ENCODE data around the gene ZNF619. TPM values are rescaled to one million over a fixed set of nuclear protein-coding genes. Genes with fewer than 3 reads are reported as not detected.

Gene ZNF619
- total and polyA plus RNA-seq, 3 donors from 2014 or later = 3.0 to 4.4 (median 4.1) TPM

- no peaks in the 10 kb centered on the region for H3K9me3 ChIP-seq
- 83 to 89% methylated on average over 1 of the region's 1 CpG for WGBS, 2 donors
- TF ChIP-seq CTCF (IDR thresholded peaks at IDR 0.05) (no peak), POLR2A (IDR thresholded peaks at IDR 0.05) (no peak)
- intact Hi-C loops (cut with DNase I; ENCODE audit: low total_unique reads) = no loop called here
- H3K36me3 ChIP-seq (ENCODE audit: low read depth, missing control alignments) = no peaks in the 10 kb centered on the region
- no peaks in the 10 kb centered on the region for H3K4me1 ChIP-seq
- no peak overlapping the region for H3K4me3 ChIP-seq
- H3K27ac ChIP-seq = no peak overlapping the region
- H3K27me3 ChIP-seq = no peaks in the 10 kb centered on the region
- no peak for DNase-seq
Measured at GRCh38 chr3:40518848-40519247, 41.9 kb downstream of the ZNF619 start.

- TF ChIP-seq CTCF (IDR thresholded peaks at IDR 0.05) = no peak
- TF ChIP-seq POLR2A (IDR thresholded peaks at IDR 0.05) = no peak
- no peak overlapping the region for H3K27ac ChIP-seq
- H3K4me3 ChIP-seq = no peak overlapping the region
- H3K9me3 ChIP-seq = no peaks in the 10 kb centered on the region
- H3K4me1 ChIP-seq = peaks cover 4% of the 10 kb centered on the region
- intact Hi-C loops (cut with DNase I; ENCODE audit: low total_unique reads) = no loop called here
- no peak for DNase-seq
- WGBS, 2 donors = 92 to 96% methylated on average over 3 of the region's 3 CpGs
- no peaks in the 10 kb centered on the region for H3K27me3 ChIP-seq
- H3K36me3 ChIP-seq (ENCODE audit: low read depth, missing control alignments) = no peaks in the 10 kb centered on the region
Measured at GRCh38 chr3:40521254-40521653, 44.3 kb downstream of the ZNF619 start.

- no peaks in the 10 kb centered on the region for H3K27me3 ChIP-seq
- no peaks in the 10 kb centered on the region for H3K36me3 ChIP-seq (ENCODE audit: low read depth, missing control alignments)
- H3K4me3 ChIP-seq = no peak overlapping the region
- peak overlapping the region; percentile 78 to 87 for H3K27ac ChIP-seq
- peaks cover 4% of the 10 kb centered on the region for H3K4me1 ChIP-seq
- no peak for DNase-seq
- H3K9me3 ChIP-seq = no peaks in the 10 kb centered on the region
- intact Hi-C loops (cut with DNase I; ENCODE audit: low total_unique reads) = no loop called here
- TF ChIP-seq POLR2A (IDR thresholded peaks at IDR 0.05) (no peak), CTCF (IDR thresholded peaks at IDR 0.05) (no peak)
- WGBS, 2 donors = 40 to 44% methylated on average over 2 of the region's 2 CpGs
Measured at GRCh38 chr3:40523781-40524180, 46.9 kb downstream of the ZNF619 start.

- no peaks in the 10 kb centered on the region for H3K36me3 ChIP-seq (ENCODE audit: low read depth, missing control alignments)
- WGBS, 2 donors = 14 to 16% methylated on average over 5 of the region's 5 CpGs
- peak overlapping the region; percentile 71 to 93 for H3K4me3 ChIP-seq
- no peak for DNase-seq
- intact Hi-C loops (cut with DNase I; ENCODE audit: low total_unique reads) = no loop called here
- peak overlapping the region; percentile 78 to 87 for H3K27ac ChIP-seq
- TF ChIP-seq CTCF (IDR thresholded peaks at IDR 0.05) = no peak
- TF ChIP-seq POLR2A (IDR thresholded peaks at IDR 0.05) = no peak
- peaks cover 4% of the 10 kb centered on the region for H3K4me1 ChIP-seq
- no peaks in the 10 kb centered on the region for H3K27me3 ChIP-seq
- H3K9me3 ChIP-seq = no peaks in the 10 kb centered on the region
Measured at GRCh38 chr3:40524222-40524567, 47.3 kb downstream of the ZNF619 start.

- H3K27me3 ChIP-seq = no peaks in the 10 kb centered on the region
- 0% methylated on average over 22 to 41 of the region's 59 CpGs for WGBS, 2 donors
- no peaks in the 10 kb centered on the region for H3K36me3 ChIP-seq (ENCODE audit: low read depth, missing control alignments)
- peaks cover 4% of the 10 kb centered on the region for H3K4me1 ChIP-seq
- peak; percentile 91 for DNase-seq
- peak within 1 kb of the TSS; percentile 78 to 87 for H3K27ac ChIP-seq
- H3K4me3 ChIP-seq = peak within 1 kb of the TSS; percentile 71 to 93
- intact Hi-C loops (cut with DNase I; ENCODE audit: low total_unique reads) = no loop called here
- no peaks in the 10 kb centered on the region for H3K9me3 ChIP-seq
- TF ChIP-seq CTCF (IDR thresholded peaks at IDR 0.05) (no peak), POLR2A (IDR thresholded peaks at IDR 0.05) (no peak)
Measured at GRCh38 chr3:40524568-40525285, 47.8 kb downstream of the ZNF619 start, which contains the start of gene ZNF621. Gene ZNF621, plus strand, starts transcription at chr3:40524960. Its CDS starts 881 bp downstream, at chr3:40525841.

Data from testis (tissue), 3 donors.